Measurements from ENCODE around the gene SAMD10.

DNA sequence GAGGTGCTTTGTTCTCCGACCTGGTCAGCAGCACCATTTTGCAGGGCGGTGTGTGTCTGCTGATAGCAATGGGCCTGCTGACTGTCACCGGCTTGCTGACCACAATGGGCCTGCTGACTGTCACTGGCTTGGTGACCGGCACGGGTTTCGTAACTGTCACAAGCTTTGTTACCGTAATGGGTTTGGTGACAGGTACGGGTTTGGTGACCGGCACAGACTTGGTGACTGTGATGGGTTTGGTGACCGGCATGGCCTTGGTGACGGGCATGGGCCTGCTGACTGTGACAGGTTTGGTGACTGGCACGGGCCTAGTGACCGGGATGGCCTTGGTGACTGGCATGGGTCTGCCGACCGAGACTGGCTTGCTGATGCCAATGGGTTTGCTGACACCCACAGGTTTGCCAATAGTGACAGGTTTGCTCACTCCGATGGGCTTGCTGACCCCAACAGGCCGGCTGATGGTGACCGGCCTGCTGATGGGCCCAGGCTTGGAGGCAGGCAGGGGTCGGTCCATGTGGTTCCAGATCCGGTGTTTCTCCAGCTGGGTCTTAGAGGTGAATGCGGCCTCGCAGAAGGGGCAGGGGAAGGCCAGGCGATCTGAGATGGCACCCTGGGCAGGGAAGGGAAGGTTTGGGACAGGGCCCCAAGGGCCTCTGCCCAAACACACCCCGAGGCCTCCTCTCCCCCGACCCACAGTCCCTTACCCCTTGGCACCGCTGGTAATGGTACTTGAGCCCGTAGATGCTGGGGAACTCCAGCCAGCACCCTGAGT lies 13.1 kb downstream of the SAMD10 start:
- no peak for TF ChIP-seq RAD21 (IDR thresholded peaks at IDR 0.05)
- no peak for TF ChIP-seq JUND (IDR thresholded peaks at IDR 0.05)
- TF ChIP-seq, protein P1, sequence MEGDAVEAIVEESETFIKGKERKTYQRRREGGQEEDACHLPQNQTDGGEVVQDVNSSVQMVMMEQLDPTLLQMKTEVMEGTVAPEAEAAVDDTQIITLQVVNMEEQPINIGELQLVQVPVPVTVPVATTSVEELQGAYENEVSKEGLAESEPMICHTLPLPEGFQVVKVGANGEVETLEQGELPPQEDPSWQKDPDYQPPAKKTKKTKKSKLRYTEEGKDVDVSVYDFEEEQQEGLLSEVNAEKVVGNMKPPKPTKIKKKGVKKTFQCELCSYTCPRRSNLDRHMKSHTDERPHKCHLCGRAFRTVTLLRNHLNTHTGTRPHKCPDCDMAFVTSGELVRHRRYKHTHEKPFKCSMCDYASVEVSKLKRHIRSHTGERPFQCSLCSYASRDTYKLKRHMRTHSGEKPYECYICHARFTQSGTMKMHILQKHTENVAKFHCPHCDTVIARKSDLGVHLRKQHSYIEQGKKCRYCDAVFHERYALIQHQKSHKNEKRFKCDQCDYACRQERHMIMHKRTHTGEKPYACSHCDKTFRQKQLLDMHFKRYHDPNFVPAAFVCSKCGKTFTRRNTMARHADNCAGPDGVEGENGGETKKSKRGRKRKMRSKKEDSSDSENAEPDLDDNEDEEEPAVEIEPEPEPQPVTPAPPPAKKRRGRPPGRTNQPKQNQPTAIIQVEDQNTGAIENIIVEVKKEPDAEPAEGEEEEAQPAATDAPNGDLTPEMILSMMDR (IDR thresholded peaks at IDR 0.05; ENCODE audit: low read depth, low read length, missing input control) = no peak
- TF ChIP-seq TAF1 (conservative IDR thresholded peaks at IDR 0.05) = no peak
- no peak for TF ChIP-seq GABPA (IDR thresholded peaks at IDR 0.05 in 1 of 2, conservative IDR thresholded peaks at IDR 0.05 in 1 of 2)
- TF ChIP-seq, protein P2, sequence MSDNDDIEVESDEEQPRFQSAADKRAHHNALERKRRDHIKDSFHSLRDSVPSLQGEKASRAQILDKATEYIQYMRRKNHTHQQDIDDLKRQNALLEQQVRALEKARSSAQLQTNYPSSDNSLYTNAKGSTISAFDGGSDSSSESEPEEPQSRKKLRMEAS (IDR thresholded peaks at IDR 0.05) = no peak
- TF ChIP-seq, protein P3, sequence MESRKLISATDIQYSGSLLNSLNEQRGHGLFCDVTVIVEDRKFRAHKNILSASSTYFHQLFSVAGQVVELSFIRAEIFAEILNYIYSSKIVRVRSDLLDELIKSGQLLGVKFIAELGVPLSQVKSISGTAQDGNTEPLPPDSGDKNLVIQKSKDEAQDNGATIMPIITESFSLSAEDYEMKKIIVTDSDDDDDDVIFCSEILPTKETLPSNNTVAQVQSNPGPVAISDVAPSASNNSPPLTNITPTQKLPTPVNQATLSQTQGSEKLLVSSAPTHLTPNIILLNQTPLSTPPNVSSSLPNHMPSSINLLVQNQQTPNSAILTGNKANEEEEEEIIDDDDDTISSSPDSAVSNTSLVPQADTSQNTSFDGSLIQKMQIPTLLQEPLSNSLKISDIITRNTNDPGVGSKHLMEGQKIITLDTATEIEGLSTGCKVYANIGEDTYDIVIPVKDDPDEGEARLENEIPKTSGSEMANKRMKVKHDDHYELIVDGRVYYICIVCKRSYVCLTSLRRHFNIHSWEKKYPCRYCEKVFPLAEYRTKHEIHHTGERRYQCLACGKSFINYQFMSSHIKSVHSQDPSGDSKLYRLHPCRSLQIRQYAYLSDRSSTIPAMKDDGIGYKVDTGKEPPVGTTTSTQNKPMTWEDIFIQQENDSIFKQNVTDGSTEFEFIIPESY (IDR thresholded peaks at IDR 0.05) = no peak
- TF ChIP-seq FOXA1 (IDR thresholded peaks at IDR 0.05) = no peak
- no peak for TF ChIP-seq YY1 (IDR thresholded peaks at IDR 0.05)
- no peak for TF ChIP-seq ATF3 (IDR thresholded peaks at IDR 0.05)
